H9 (cell line): Measurements from ENCODE around the gene DNAI4. TPM values are rescaled to one million over a fixed set of nuclear protein-coding genes. Genes with fewer than 3 reads are reported as not detected.

Source experiments
- DNase-seq: peaks from one replicate; pipeline ENCODE4 v3.0.0-alpha.2; 2017
- H2AFZ ChIP-seq: one replicate; pipeline ENCODE4 v1.6.1; 2013; ENCODE audit warnings: mild to moderate bottlenecking, low read length, control low read depth, moderate library complexity
- H2AK5ac ChIP-seq: 2 replicates; pipeline ENCODE4 v1.6.1; 2013; ENCODE audit warnings: low read length, control low read depth, mixed read lengths; ENCODE audit not compliant: insufficient read length
- H2BK120ac ChIP-seq: one replicate; pipeline ENCODE4 v1.6.1; 2013; ENCODE audit warnings: low read depth, mild to moderate bottlenecking, low read length, control low read depth, inconsistent platforms; ENCODE audit not compliant: poor library complexity, severe bottlenecking
- H2BK12ac ChIP-seq: 2 replicates; pipeline ENCODE4 v1.6.1; 2013; ENCODE audit warnings: low read length, control low read depth, mixed read lengths, low read depth; ENCODE audit not compliant: insufficient read length
- H2BK15ac ChIP-seq: 2 replicates; pipeline ENCODE4 v1.6.1; 2013; ENCODE audit warnings: low read depth, low read length, control low read depth
- H2BK20ac ChIP-seq: one replicate; pipeline ENCODE4 v1.6.1; 2013; ENCODE audit warnings: low read depth, mild to moderate bottlenecking, low read length, control low read depth, inconsistent platforms; ENCODE audit not compliant: poor library complexity, severe bottlenecking
- H2BK5ac ChIP-seq: 2 replicates; pipeline ENCODE4 v1.6.1; 2013; ENCODE audit warnings: low read length, control low read depth, mixed read lengths; ENCODE audit not compliant: insufficient read length
- H3K14ac ChIP-seq: 2 replicates; pipeline ENCODE4 v1.6.1; 2013; ENCODE audit warnings: low read length, control low read depth; ENCODE audit not compliant: insufficient read depth
- H3K18ac ChIP-seq: 2 replicates; pipeline ENCODE4 v1.6.1; 2013; ENCODE audit warnings: low read depth, mild to moderate bottlenecking, mixed read lengths, low read length, control low read depth; ENCODE audit not compliant: insufficient read length
- H3K23ac ChIP-seq: 2 replicates; pipeline ENCODE4 v1.6.1; 2013; ENCODE audit warnings: low read length, control low read depth, mixed read lengths, low read depth; ENCODE audit not compliant: insufficient read length
- H3K23me2 ChIP-seq: 2 replicates; pipeline ENCODE4 v1.6.1; 2013; ENCODE audit warnings: low read depth, mild to moderate bottlenecking, mixed read lengths, low read length, control low read depth; ENCODE audit not compliant: insufficient read length, poor library complexity, severe bottlenecking
- H3K27ac ChIP-seq: 2 replicates; pipeline ENCODE4 v1.5.1; 2013; ENCODE audit warnings: low read length, control low read depth, mixed read lengths, low read depth; ENCODE audit not compliant: insufficient read length
- H3K27me3 ChIP-seq: 2 replicates; pipeline ENCODE4 v1.6.1; 2013; ENCODE audit warnings: low read length, control low read depth, inconsistent platforms; ENCODE audit not compliant: insufficient read depth
- H3K4ac ChIP-seq: 2 replicates; pipeline ENCODE4 v1.6.1; 2013; ENCODE audit warnings: low read depth, mild to moderate bottlenecking, control low read depth, inconsistent platforms, low read length, moderate library complexity
- H3K4me1 ChIP-seq: 2 replicates; pipeline ENCODE4 v1.6.1; 2013; ENCODE audit warnings: low read length, control low read depth, inconsistent platforms; ENCODE audit not compliant: insufficient read depth
- H3K4me2 ChIP-seq: 2 replicates; pipeline ENCODE4 v1.6.1; 2013; ENCODE audit warnings: low read length, control low read depth, mixed read lengths; ENCODE audit not compliant: insufficient read length, insufficient read depth
- H3K56ac ChIP-seq: 2 replicates; pipeline ENCODE4 v1.6.1; 2013; ENCODE audit warnings: low read depth, mild to moderate bottlenecking, mixed read lengths, low read length, control low read depth; ENCODE audit not compliant: insufficient read length
- H3K79me1 ChIP-seq: 2 replicates; pipeline ENCODE4 v1.6.1; 2013; ENCODE audit warnings: low read depth, mild to moderate bottlenecking, moderate library complexity, low read length, control low read depth, inconsistent platforms; ENCODE audit not compliant: insufficient read depth, poor library complexity, severe bottlenecking
- H3K79me2 ChIP-seq: 2 replicates; pipeline ENCODE4 v1.6.1; 2013; ENCODE audit warnings: low read length, control low read depth, inconsistent platforms; ENCODE audit not compliant: insufficient read depth
- H3K9ac ChIP-seq: 2 replicates; pipeline ENCODE4 v1.6.1; 2013; ENCODE audit warnings: low read length, control low read depth, mixed read lengths; ENCODE audit not compliant: insufficient read length; ENCODE audit errors: extremely low read depth
- H3K9me3 ChIP-seq: one replicate; pipeline ENCODE4 v1.6.1; 2013; ENCODE audit warnings: low read depth, low read length, inconsistent platforms; ENCODE audit not compliant: control insufficient read depth
- H3T11ph ChIP-seq: one replicate; pipeline ENCODE4 v1.6.1; 2013; ENCODE audit warnings: mild to moderate bottlenecking, low read length, control low read depth, inconsistent platforms
- H4K20me1 ChIP-seq: one replicate; pipeline ENCODE4 v1.6.1; 2013; ENCODE audit not compliant: control insufficient read depth, insufficient read length, insufficient read depth
- H4K5ac ChIP-seq: 2 replicates; pipeline ENCODE4 v1.6.1; 2013; ENCODE audit warnings: low read depth, mild to moderate bottlenecking, mixed read lengths, low read length, control low read depth; ENCODE audit not compliant: insufficient read length
- H4K8ac ChIP-seq: replicated peaks from 2 replicates; pipeline ENCODE4 v1.6.1; 2013; ENCODE audit warnings: low read length, control low read depth, mixed read lengths, low read depth; ENCODE audit not compliant: insufficient read length
- H4K91ac ChIP-seq: 2 replicates; pipeline ENCODE4 v1.6.1; 2013; ENCODE audit warnings: low read depth, mild to moderate bottlenecking, moderate library complexity, mixed read lengths, low read length, control low read depth; ENCODE audit not compliant: insufficient read length
- H3K27ac Mint-ChIP-seq, 3 experiments: 2 replicates in 2 of 3; 3 replicates in 1 of 3; pipeline ENCODE4 v1.8.0; 2020 to 2021; ENCODE audit warnings: mixed read lengths in 3 of 3, mild to moderate bottlenecking in 1 of 3, moderate library complexity in 1 of 3
- H3K27me3 Mint-ChIP-seq: 2 replicates; pipeline ENCODE4 v1.8.0; 2021; ENCODE audit warnings: low read depth, mild to moderate bottlenecking, moderate library complexity, mixed read lengths
- H3K36me3 Mint-ChIP-seq, 3 experiments: 2 replicates in 2 of 3; 3 replicates in 1 of 3; pipeline ENCODE4 v1.8.0; 2020 to 2021; ENCODE audit warnings: low read depth in 3 of 3, mixed read lengths in 3 of 3; ENCODE audit not compliant: insufficient read depth in 1 of 3
- H3K4me1 Mint-ChIP-seq, 2 experiments: 2 replicates each; pipeline ENCODE4 v1.8.0; 2020; ENCODE audit warnings: mixed read lengths in 2 of 2
- H3K4me3 Mint-ChIP-seq, 2 experiments: 2 replicates in 1 of 2; 3 replicates in 1 of 2; pipeline ENCODE4 v1.8.0; 2020 to 2021; ENCODE audit warnings: mild to moderate bottlenecking in 2 of 2, mixed read lengths in 2 of 2, moderate library complexity in 1 of 2
- H3K9me3 Mint-ChIP-seq, 2 experiments: 2 replicates in 1 of 2; 3 replicates in 1 of 2; pipeline ENCODE4 v1.8.0; 2020; ENCODE audit warnings: mild to moderate bottlenecking in 2 of 2, mixed read lengths in 2 of 2, moderate library complexity in 1 of 2
- CTCF ChIP-seq: fragments of 200-600 bp; sonication (generic); conservative IDR thresholded peaks from 3 replicates; pipeline ENCODE4 v1.8.0; 2021; ENCODE audit warnings: antibody characterized with exemption, mild to moderate bottlenecking
- WGBS: extraction: QIAGEN DNeasy Blood & Tissue Kit; methylation state at CpG from one replicate; pipeline ENCODE4 v1.1.7; 2013; ENCODE audit warnings: missing lambda C conversion rate, low lambda C conversion rate, mixed read lengths; ENCODE audit not compliant: insufficient read length; ENCODE audit errors: extremely low coverage; 5-methylcytosine and 5-hydroxymethylcytosine counted together
- total RNA-seq: library from RNA; stranded (reverse); gene quantifications from 2 replicates; pipeline ENCODE4 v1.2.1, GENCODE V29; 2021

DNAI4 gene
- total RNA-seq, 1 experiment from 2014 or later: 1.4 TPM

GRCh38 chr1:66775646-66776045 is 149.0 kb downstream of the DNAI4 start:
- peaks cover 5 to 11% of the 10 kb centered on the region in 2 experiments for H3K4me1 Mint-ChIP-seq
- WGBS: no CpG with 5 or more reads among the region's 3 CpGs

More at GRCh38 chr1:66775646-66776045, 149.0 kb downstream of the DNAI4 start:
- Histone ChIP-seq H3K9ac (no peak overlapping the region), H3K56ac (no peak overlapping the region), H4K20me1 (no peaks in the 10 kb centered on the region), H3K4me2 (no peak overlapping the region), H3K4me1 (no peaks in the 10 kb centered on the region), H3K79me2 (no peaks in the 10 kb centered on the region), H2BK12ac (no peak overlapping the region), H2BK15ac (no peak overlapping the region), H3K27me3 (no peaks in the 10 kb centered on the region), H3K4ac (no peak overlapping the region), H3K27ac (no peak overlapping the region), H3K18ac (no peak overlapping the region), H3K14ac (no peak overlapping the region), H4K8ac (no peak overlapping the region), H3T11ph (no peak overlapping the region), H4K91ac (no peak overlapping the region), H2BK20ac (no peak overlapping the region), H4K5ac (no peak overlapping the region), H2BK120ac (no peak overlapping the region), H3K23ac (no peak overlapping the region), H3K23me2 (no peaks in the 10 kb centered on the region), H2AK5ac (no peak overlapping the region), H2AFZ (no peak overlapping the region), H3K79me1 (no peaks in the 10 kb centered on the region), H2BK5ac (no peak overlapping the region), H3K9me3 (peaks cover 7% of the 10 kb centered on the region)
- Mint-ChIP-seq H3K27me3 (no peaks in the 10 kb centered on the region), H3K36me3 (peaks cover 7 to 13% (median 7%) of the 10 kb centered on the region in 3 experiments), H3K9me3 (peaks cover 13 to 15% of the 10 kb centered on the region in 2 experiments), H3K4me3 (no peak overlapping the region), H3K27ac (no peak overlapping the region)
- no peak; the same call in 2 of the 3 replicates for TF ChIP-seq CTCF
- DNase-seq: no peak
